HepG2 (cell line): ENCODE results near the gene OR11A1.

ENCODE experiments used
- MED1 ChIP-seq: sonication (generic); formaldehyde crosslinking; IDR thresholded peaks from 2 replicates; pipeline ENCODE4 v1.4.0; 2020; ENCODE audit warnings: missing genetic modification reagents
- SP1 ChIP-seq, 2 experiments: fragments of 450-650 bp in 1 of 2; sonication (generic) in 1 of 2; formaldehyde crosslinking in 1 of 2; IDR thresholded peaks; 2 replicates each; pipeline versions ENCODE4 v1.4.0 to v1.6.1; 2016 to 2020; ENCODE audit warnings: missing genetic modification reagents in 1 of 2
- SRSF4 ChIP-seq: fragments of 200-400 bp; formaldehyde crosslinking; IDR thresholded peaks from one replicate; pipeline ENCODE4 v1.6.1; 2018; ENCODE audit warnings: mild to moderate bottlenecking, low read depth, low read length, moderate library complexity; ENCODE audit not compliant: poor library complexity, severe bottlenecking
- TCF7L2 ChIP-seq: IDR thresholded peaks from 2 replicates; pipeline ENCODE4 v1.6.1; 2011; ENCODE audit warnings: mild to moderate bottlenecking, low read depth, low read length, moderate library complexity

- TF ChIP-seq SRSF4 = no peak
- TF ChIP-seq MED1 (CRISPR knock-in tag) = no peak
- TF ChIP-seq TCF7L2 = no peak
- no peak for TF ChIP-seq SP1 (IDR thresholded peaks at IDR 0.05)
- no peak for TF ChIP-seq SP1 (CRISPR knock-in tag; IDR thresholded peaks at IDR 0.05)
These were observed 36.4 kb upstream of the OR11A1 start for GRCh38 chr6:29493261-29493660.
